ENCODE results near the gene KRT86.

The KRT86 gene

DNA sequence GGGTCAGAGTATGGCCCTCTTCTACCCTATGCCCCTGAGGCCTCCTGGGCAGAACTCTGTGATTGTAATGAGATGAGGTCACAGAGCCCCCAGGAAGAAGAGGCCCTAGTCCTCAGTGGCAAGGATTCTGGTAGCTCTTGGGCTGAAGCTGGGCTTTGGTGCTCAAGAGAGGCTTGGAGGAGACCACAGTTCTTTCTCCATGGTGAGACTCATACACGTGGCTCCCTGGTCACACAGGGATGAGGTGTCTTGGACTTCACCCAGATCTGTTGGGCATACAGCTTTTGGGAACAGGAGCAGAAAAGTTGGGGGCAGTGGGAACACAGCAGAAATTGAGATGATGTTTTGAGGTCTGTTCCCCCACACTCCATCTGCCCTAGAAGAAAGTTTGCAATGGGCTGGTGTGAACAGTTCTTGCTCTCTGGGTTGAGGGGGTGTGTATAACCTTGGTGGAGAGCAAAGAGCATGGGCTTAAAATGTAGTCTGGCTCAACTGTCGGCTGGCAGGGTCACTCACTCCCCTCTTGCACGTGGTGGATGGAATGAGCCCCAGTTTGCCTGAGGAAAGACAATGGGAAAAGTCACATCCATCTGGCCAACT lies at the start of gene KRT86:
TSS of gene KRT86 (plus strand) at position 125 of the 600 bp plus-strand sequence. CDS start 27,272 bp downstream, outside the sequence.
- no peak for DNase-seq (ENCODE audit: low read depth)
- H3K9me3 ChIP-seq (ENCODE audit: control insufficient read depth, low read length): peaks cover 14% of the 10 kb centered on the region
- H3K27me3 ChIP-seq (replicated peaks; ENCODE audit: control insufficient read depth, insufficient read depth, low read length): peaks cover 3% of the 10 kb centered on the region
- H3K9ac ChIP-seq (ENCODE audit: low read length): no peak within 1 kb of the TSS
- H3K4me3 ChIP-seq (ENCODE audit: low read length): no peak within 1 kb of the TSS
- no peaks in the 10 kb centered on the region for H3K36me3 ChIP-seq (ENCODE audit: control insufficient read depth, insufficient read depth, low read length, severe bottlenecking)
- H3K4me1 ChIP-seq (ENCODE audit: control insufficient read depth, insufficient read depth, low read length): peaks cover 11% of the 10 kb centered on the region

DNA sequence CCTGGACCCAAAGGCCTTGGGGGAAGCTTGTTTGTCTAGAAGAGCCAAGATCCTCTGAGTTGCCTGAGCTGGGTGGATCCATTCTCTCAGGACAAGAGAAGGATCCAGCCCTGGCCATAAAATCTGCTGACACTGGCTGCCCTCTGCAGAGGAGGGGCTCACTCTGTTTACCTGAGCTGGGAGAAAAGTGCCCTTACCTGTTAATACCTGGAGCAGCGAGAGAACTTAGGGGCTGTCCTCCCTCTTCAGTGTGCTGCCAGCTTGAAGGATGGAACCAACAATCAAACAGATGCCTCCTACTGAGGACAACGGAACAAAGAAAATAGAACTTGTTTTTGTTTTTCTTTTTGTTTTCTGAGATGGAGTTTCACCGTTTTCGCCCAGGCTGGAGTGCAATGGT lies 48.7 kb upstream of the KRT86 start:
- no peak overlapping the region for H3K9ac ChIP-seq (ENCODE audit: low read length)
- H3K4me1 ChIP-seq (ENCODE audit: control insufficient read depth, insufficient read depth, low read length): peaks cover 34% of the 10 kb centered on the region
- peaks cover 15% of the 10 kb centered on the region for H3K9me3 ChIP-seq (ENCODE audit: control insufficient read depth, low read length)
- DNase-seq (ENCODE audit: low read depth): no peak
- no peak overlapping the region for H3K4me3 ChIP-seq (ENCODE audit: low read length)
- H3K27me3 ChIP-seq (replicated peaks; ENCODE audit: control insufficient read depth, insufficient read depth, low read length): no peaks in the 10 kb centered on the region
- no peaks in the 10 kb centered on the region for H3K36me3 ChIP-seq (ENCODE audit: control insufficient read depth, insufficient read depth, low read length, severe bottlenecking)

DNA sequence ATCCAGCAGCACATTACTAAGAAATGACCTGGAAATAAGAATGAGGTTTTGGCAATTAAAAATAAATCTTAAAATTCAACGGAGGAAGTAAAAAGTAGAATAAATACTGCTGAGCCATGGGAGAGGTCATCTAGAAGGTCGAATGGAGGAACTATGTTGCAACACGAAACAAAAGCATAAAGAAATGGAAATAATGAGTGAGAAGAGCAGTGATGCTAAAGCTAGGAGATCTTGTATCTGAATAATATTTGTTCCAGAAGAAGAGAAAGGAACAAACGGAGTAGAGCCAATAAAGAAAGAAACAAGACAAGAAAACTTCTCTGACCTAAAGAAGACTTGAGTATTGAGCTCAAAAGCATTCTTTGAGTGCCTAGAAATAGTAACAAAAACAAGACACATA lies 48.0 kb upstream of the KRT86 start:
- H3K4me3 ChIP-seq (ENCODE audit: low read length): no peak overlapping the region
- no peak for DNase-seq (ENCODE audit: low read depth)
- peaks cover 15% of the 10 kb centered on the region for H3K9me3 ChIP-seq (ENCODE audit: control insufficient read depth, low read length)
- H3K9ac ChIP-seq (ENCODE audit: low read length): no peak overlapping the region
- no peaks in the 10 kb centered on the region for H3K36me3 ChIP-seq (ENCODE audit: control insufficient read depth, insufficient read depth, low read length, severe bottlenecking)
- peaks cover 41% of the 10 kb centered on the region for H3K4me1 ChIP-seq (ENCODE audit: control insufficient read depth, insufficient read depth, low read length)
- no peaks in the 10 kb centered on the region for H3K27me3 ChIP-seq (replicated peaks; ENCODE audit: control insufficient read depth, insufficient read depth, low read length)

GRCh38 chr12:52227606-52228166 lies 46.8 kb upstream of the KRT86 start:
- H3K4me3 ChIP-seq (ENCODE audit: low read length): no peak overlapping the region
- no peaks in the 10 kb centered on the region for H3K36me3 ChIP-seq (ENCODE audit: control insufficient read depth, insufficient read depth, low read length, severe bottlenecking)
- DNase-seq (ENCODE audit: low read depth): no peak
- H3K9ac ChIP-seq (ENCODE audit: low read length): no peak overlapping the region
- peaks cover 15% of the 10 kb centered on the region for H3K9me3 ChIP-seq (ENCODE audit: control insufficient read depth, low read length)
- no peaks in the 10 kb centered on the region for H3K27me3 ChIP-seq (replicated peaks; ENCODE audit: control insufficient read depth, insufficient read depth, low read length)
- peaks cover 45% of the 10 kb centered on the region for H3K4me1 ChIP-seq (ENCODE audit: control insufficient read depth, insufficient read depth, low read length)

DNA sequence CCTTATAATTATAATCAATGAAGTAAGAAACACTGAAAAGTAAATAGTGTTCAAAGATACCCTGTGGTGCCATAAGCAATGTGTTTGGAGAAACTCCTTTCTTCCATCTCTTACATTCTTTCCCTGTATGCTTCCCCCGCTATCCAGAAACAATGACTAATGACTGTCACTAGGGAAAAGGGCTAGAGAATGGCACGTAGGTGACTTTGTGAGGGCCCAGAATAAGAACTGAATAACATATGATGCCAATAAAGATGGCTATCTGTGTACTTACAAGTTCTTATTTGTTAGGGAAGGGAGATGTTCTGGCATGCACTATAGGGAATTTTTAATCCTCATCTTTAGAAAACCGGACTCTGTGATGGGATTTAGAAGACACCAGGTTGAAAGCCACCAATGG lies 46.1 kb upstream of the KRT86 start:
- peaks cover 46% of the 10 kb centered on the region for H3K4me1 ChIP-seq (ENCODE audit: control insufficient read depth, insufficient read depth, low read length)
- DNase-seq (ENCODE audit: low read depth): no peak
- no peak overlapping the region for H3K9ac ChIP-seq (ENCODE audit: low read length)
- peaks cover 15% of the 10 kb centered on the region for H3K9me3 ChIP-seq (ENCODE audit: control insufficient read depth, low read length)
- H3K27me3 ChIP-seq (replicated peaks; ENCODE audit: control insufficient read depth, insufficient read depth, low read length): no peaks in the 10 kb centered on the region
- no peaks in the 10 kb centered on the region for H3K36me3 ChIP-seq (ENCODE audit: control insufficient read depth, insufficient read depth, low read length, severe bottlenecking)
- H3K4me3 ChIP-seq (ENCODE audit: low read length): no peak overlapping the region

GRCh38 chr12:52228931-52229330 lies 45.5 kb upstream of the KRT86 start:
- Histone ChIP-seq H3K4me3 (ENCODE audit: low read length) (no peak overlapping the region), H3K27me3 (replicated peaks; ENCODE audit: control insufficient read depth, insufficient read depth, low read length) (no peaks in the 10 kb centered on the region), H3K36me3 (ENCODE audit: control insufficient read depth, insufficient read depth, low read length, severe bottlenecking) (no peaks in the 10 kb centered on the region), H3K9ac (ENCODE audit: low read length) (no peak overlapping the region), H3K4me1 (ENCODE audit: control insufficient read depth, insufficient read depth, low read length) (peaks cover 46% of the 10 kb centered on the region), H3K9me3 (ENCODE audit: control insufficient read depth, low read length) (peaks cover 15% of the 10 kb centered on the region)
- no peak for DNase-seq (ENCODE audit: low read depth)

DNA sequence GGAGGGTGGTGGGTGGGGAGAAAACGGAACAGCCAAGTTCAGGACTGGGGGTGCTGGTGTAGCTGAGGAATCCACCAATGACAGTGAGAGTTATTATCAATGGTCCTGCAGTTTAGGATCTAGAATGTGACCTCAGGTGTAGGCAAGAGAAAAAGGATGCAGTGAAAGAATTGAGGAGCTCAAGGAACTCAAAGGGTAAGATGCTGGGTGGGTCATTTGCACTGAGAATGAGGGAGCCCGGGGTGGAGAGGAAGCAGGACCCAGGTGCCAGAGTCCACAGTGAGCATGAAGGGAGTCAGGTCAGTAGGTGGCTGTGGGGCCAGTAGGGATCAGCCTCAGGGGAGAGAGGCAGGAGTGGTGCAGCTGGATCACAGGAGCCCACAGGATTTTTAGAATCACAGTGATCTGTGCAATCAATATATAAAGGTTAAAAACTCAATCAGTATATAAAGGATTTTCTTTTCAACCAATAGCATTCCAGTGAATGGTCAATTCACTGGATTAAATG lies 44.6 kb upstream of the KRT86 start:
- no peaks in the 10 kb centered on the region for H3K36me3 ChIP-seq (ENCODE audit: control insufficient read depth, insufficient read depth, low read length, severe bottlenecking)
- peak overlapping the region; percentile 67 for H3K9ac ChIP-seq (ENCODE audit: low read length)
- H3K27me3 ChIP-seq (replicated peaks; ENCODE audit: control insufficient read depth, insufficient read depth, low read length): no peaks in the 10 kb centered on the region
- H3K4me1 ChIP-seq (ENCODE audit: control insufficient read depth, insufficient read depth, low read length): peaks cover 49% of the 10 kb centered on the region
- no peak for DNase-seq (ENCODE audit: low read depth)
- H3K4me3 ChIP-seq (ENCODE audit: low read length): peak overlapping the region; percentile 12
- peaks cover 6% of the 10 kb centered on the region for H3K9me3 ChIP-seq (ENCODE audit: control insufficient read depth, low read length)

- H3K9me3 ChIP-seq (ENCODE audit: control insufficient read depth, low read length): peaks cover 3% of the 10 kb centered on the region
- H3K4me1 ChIP-seq (ENCODE audit: control insufficient read depth, insufficient read depth, low read length): peaks cover 56% of the 10 kb centered on the region
- DNase-seq (ENCODE audit: low read depth): peak; percentile 83
- peak overlapping the region; percentile 47 for H3K4me3 ChIP-seq (ENCODE audit: low read length)
- H3K36me3 ChIP-seq (ENCODE audit: control insufficient read depth, insufficient read depth, low read length, severe bottlenecking): peaks cover 3% of the 10 kb centered on the region
- H3K27me3 ChIP-seq (replicated peaks; ENCODE audit: control insufficient read depth, insufficient read depth, low read length): no peaks in the 10 kb centered on the region
- peak overlapping the region; percentile 81 for H3K9ac ChIP-seq (ENCODE audit: low read length)
These were observed 43.8 kb upstream of the KRT86 start for GRCh38 chr12:52230364-52231281.

DNA sequence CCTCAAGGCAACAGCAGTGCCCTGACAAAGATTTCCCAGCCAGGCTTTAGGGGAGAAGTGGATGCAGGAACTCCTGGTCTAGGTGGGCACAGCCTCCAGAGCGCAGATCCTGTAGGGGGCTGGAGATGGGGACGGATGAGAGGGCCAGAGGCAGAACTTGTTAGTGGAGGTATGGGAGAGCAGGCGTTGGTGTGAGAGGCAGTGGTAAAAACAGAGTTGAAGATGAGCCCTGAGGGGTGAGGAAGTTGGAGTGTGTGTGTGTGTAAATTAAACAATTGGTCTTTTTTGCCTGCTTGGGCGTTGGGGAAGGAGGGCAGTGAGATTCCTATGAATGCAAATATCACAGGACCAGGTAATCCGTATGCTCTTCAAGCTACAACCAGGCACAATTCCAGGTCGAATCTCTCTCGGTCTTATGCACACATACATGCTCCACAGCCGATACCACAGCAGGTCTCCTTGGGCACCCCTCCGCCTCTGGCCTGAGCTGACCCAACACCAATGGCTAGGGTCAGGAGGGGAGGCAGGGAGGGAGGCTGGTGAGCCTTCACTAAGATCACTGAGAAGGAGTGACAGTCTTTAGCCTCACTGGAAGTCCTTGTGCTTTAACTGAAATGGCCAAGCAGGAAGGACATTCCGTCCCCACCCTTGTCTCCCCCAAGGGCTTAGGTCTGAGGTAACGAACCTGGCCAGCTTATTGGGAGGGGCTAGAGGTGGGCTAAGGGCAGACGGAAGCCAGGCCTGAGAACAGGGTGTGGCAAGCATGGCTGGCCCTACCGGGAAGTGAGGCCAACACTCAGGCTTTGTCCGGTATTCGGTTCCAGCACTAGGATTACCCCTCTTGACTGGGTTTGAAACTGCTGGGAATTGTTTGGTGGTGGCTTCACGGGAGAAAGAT lies 42.9 kb upstream of the KRT86 start:
- Histone ChIP-seq H3K4me3 (ENCODE audit: low read length) (no peak overlapping the region), H3K9me3 (ENCODE audit: control insufficient read depth, low read length) (no peaks in the 10 kb centered on the region), H3K27me3 (replicated peaks; ENCODE audit: control insufficient read depth, insufficient read depth, low read length) (no peaks in the 10 kb centered on the region), H3K4me1 (ENCODE audit: control insufficient read depth, insufficient read depth, low read length) (peaks cover 57% of the 10 kb centered on the region), H3K9ac (ENCODE audit: low read length) (peak overlapping the region; percentile 81), H3K36me3 (ENCODE audit: control insufficient read depth, insufficient read depth, low read length, severe bottlenecking) (peaks cover 4% of the 10 kb centered on the region)
- DNase-seq (ENCODE audit: low read depth): no peak

GRCh38 chr12:52232203-52232673 lies 42.2 kb upstream of the KRT86 start:
- DNase-seq (ENCODE audit: low read depth): no peak
- H3K9ac ChIP-seq (ENCODE audit: low read length): peak overlapping the region; percentile 81
- no peaks in the 10 kb centered on the region for H3K27me3 ChIP-seq (replicated peaks; ENCODE audit: control insufficient read depth, insufficient read depth, low read length)
- H3K9me3 ChIP-seq (ENCODE audit: control insufficient read depth, low read length): no peaks in the 10 kb centered on the region
- peaks cover 4% of the 10 kb centered on the region for H3K36me3 ChIP-seq (ENCODE audit: control insufficient read depth, insufficient read depth, low read length, severe bottlenecking)
- peaks cover 59% of the 10 kb centered on the region for H3K4me1 ChIP-seq (ENCODE audit: control insufficient read depth, insufficient read depth, low read length)
- peak overlapping the region; percentile 30 for H3K4me3 ChIP-seq (ENCODE audit: low read length)
